K562 (cell line): ENCODE results near the gene SLC36A1. TPM values are rescaled to one million over a fixed set of nuclear protein-coding genes. Genes with fewer than 3 reads are reported as not detected.
A peak's percentile ranks its signal among the peaks of the same experiment; 100 is the strongest.

Experiments
- CXXC5 ChIP-seq: fragments of 250-450 bp; sonication (Bioruptor Pico); IDR thresholded peaks from 2 replicates; pipeline ENCODE4 v1.8.0; 2022; ENCODE audit warnings: inconsistent platforms, mild to moderate bottlenecking, moderate library complexity
- JUND ChIP-seq, 2 experiments: IDR thresholded peaks; 2 replicates in 1 of 2; 3 replicates in 1 of 2; pipeline ENCODE4 v1.6.1; 2011; ENCODE audit warnings: borderline replicate concordance in 2 of 2, low read depth in 2 of 2, low read length in 2 of 2, improper control_type of control experiment in 1 of 2, missing biosample characterization in 1 of 2, missing genetic modification characterization in 1 of 2, missing genetic modification reagents in 1 of 2
- ZNF24 ChIP-seq: fragments of 450-650 bp; IDR thresholded peaks from 2 replicates; pipeline ENCODE4 v1.6.1; 2016
- ZNF316 ChIP-seq: fragments of 450-650 bp; IDR thresholded peaks from 2 replicates; pipeline ENCODE4 v1.6.1; 2016
- ZNF445 ChIP-seq: fragments of 250-450 bp; sonication (Bioruptor Pico); IDR thresholded peaks from 2 replicates; pipeline ENCODE4 v1.4.0; 2020; ENCODE audit warnings: low read depth, mild to moderate bottlenecking, moderate library complexity
- ZNF780A ChIP-seq: fragments of 250-450 bp; sonication (Bioruptor Pico); IDR thresholded peaks from 2 replicates; pipeline ENCODE4 v1.5.0; 2021; ENCODE audit warnings: mild to moderate bottlenecking
- polyA plus RNA-seq, 8 experiments: library from polyadenylated mRNA; depleted of rRNA in 4 of 8; stranded (reverse) in 5 of 8; unstranded in 3 of 8; fragments of >200 nt; fragmentation: Nextera tagmentation in 2 of 8; fragmentation: Illumina TruSeq in 1 of 8; extraction: Ambion mirVana in 2 of 8; extraction: Trizol in 1 of 8; gene quantifications; 2 replicates each; pipeline versions ENCODE4 v1.2.1 to v1.2.3, GENCODE V29; 2011 to 2014; ENCODE audit warnings: inconsistent platforms in 1 of 8, missing spikeins in 1 of 8
- total RNA-seq, 7 experiments: library from RNA; depleted of rRNA in 6 of 7; stranded (reverse); fragments of >200 nt in 6 of 7; fragmentation: Illumina TruSeq in 2 of 7; extraction: Trizol in 2 of 7; gene quantifications; 2 replicates each; pipeline versions ENCODE4 v1.2.1 to v1.2.3, GENCODE V29; 2011 to 2021; ENCODE audit warnings: low replicate concordance in 1 of 7
- TF ChIP-seq, protein P1 (sequence below): fragments of 250-450 bp; sonication (Bioruptor Pico); IDR thresholded peaks from 2 replicates; pipeline ENCODE4 v1.5.0; 2021
- TF ChIP-seq, protein P2 (sequence below): fragments of 450-650 bp; IDR thresholded peaks from 2 replicates; pipeline ENCODE4 v1.7.1; 2018; ENCODE audit warnings: mild to moderate bottlenecking, low read depth; ENCODE audit not compliant: partially characterized antibody
- TF ChIP-seq, protein P3 (sequence below): fragments of 450-650 bp; conservative IDR thresholded peaks from 2 replicates; pipeline ENCODE4 v1.6.1; 2016; ENCODE audit warnings: missing genetic modification characterization, low read depth, mild to moderate bottlenecking, missing compliant biosample characterization, moderate library complexity
- TF ChIP-seq, protein P4 (sequence below), 2 experiments: fragments of 450-650 bp in 1 of 2; sonication (generic) in 1 of 2; formaldehyde crosslinking in 1 of 2; IDR thresholded peaks; 2 replicates each; pipeline versions ENCODE4 v1.7.1 to v1.9.0; 2016 to 2022; ENCODE audit warnings: inconsistent platforms in 1 of 2, mild to moderate bottlenecking in 1 of 2, missing genetic modification reagents in 1 of 2

The SLC36A1 gene
- total and polyA plus RNA-seq, 9 of the 15 experiments (the other 6 are each of a cell fraction or from before 2014, with no cell fraction given) = 1.6 to 8.4 (median 4.6) TPM

DNA sequence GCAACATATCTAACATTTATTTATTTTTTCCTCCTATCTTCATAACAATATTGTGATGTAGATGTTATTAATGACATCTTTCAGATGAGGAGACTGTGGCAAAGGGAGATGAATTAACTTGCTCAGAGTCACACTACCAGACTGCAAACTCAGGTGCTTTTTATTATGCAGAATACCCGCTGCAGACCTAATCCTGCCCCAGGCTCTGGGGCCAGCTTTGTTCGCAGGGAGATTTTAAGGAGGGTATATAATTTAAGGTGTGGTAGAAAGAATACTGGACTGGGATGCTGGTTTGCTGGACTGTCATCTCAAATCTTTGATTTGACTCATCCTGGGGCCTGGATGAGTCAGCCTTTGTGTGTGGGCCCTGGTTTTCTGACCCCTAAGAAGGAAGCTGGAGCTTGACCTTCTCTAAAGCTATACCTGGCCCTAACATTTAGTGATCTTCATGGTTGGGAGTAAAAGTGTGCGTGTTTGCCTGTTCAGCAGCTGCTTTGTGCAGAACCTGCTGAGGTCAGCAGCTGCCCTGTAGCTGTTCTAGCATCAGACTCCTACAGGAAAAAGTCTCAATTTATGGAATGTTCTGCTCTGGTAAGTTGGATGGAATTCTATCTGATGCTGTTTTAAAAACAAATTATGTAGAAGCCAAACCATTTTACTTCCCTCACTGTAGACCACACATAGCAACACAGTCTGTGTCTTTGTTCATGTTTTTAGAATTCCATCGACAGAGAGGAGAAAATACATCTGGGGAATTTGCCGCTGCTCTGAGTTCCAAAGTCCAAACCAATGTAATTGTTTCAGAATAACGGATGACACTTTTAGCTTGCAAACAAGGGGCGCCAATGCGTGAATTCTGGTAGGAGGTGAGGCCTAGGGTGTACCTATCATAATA lies 4.5 kb downstream of the SLC36A1 start (continued):
- TF ChIP-seq, protein P1, sequence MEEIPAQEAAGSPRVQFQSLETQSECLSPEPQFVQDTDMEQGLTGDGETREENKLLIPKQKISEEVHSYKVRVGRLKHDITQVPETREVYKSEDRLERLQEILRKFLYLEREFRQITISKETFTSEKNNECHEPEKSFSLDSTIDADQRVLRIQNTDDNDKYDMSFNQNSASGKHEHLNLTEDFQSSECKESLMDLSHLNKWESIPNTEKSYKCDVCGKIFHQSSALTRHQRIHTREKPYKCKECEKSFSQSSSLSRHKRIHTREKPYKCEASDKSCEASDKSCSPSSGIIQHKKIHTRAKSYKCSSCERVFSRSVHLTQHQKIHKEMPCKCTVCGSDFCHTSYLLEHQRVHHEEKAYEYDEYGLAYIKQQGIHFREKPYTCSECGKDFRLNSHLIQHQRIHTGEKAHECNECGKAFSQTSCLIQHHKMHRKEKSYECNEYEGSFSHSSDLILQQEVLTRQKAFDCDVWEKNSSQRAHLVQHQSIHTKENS (CRISPR knock-in tag) = no peak
- TF ChIP-seq, protein P2, sequence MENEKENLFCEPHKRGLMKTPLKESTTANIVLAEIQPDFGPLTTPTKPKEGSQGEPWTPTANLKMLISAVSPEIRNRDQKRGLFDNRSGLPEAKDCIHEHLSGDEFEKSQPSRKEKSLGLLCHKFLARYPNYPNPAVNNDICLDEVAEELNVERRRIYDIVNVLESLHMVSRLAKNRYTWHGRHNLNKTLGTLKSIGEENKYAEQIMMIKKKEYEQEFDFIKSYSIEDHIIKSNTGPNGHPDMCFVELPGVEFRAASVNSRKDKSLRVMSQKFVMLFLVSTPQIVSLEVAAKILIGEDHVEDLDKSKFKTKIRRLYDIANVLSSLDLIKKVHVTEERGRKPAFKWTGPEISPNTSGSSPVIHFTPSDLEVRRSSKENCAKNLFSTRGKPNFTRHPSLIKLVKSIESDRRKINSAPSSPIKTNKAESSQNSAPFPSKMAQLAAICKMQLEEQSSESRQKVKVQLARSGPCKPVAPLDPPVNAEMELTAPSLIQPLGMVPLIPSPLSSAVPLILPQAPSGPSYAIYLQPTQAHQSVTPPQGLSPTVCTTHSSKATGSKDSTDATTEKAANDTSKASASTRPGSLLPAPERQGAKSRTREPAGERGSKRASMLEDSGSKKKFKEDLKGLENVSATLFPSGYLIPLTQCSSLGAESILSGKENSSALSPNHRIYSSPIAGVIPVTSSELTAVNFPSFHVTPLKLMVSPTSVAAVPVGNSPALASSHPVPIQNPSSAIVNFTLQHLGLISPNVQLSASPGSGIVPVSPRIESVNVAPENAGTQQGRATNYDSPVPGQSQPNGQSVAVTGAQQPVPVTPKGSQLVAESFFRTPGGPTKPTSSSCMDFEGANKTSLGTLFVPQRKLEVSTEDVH = no peak
- TF ChIP-seq, protein P3, sequence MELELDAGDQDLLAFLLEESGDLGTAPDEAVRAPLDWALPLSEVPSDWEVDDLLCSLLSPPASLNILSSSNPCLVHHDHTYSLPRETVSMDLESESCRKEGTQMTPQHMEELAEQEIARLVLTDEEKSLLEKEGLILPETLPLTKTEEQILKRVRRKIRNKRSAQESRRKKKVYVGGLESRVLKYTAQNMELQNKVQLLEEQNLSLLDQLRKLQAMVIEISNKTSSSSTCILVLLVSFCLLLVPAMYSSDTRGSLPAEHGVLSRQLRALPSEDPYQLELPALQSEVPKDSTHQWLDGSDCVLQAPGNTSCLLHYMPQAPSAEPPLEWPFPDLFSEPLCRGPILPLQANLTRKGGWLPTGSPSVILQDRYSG = no peak
- TF ChIP-seq, protein P4, sequence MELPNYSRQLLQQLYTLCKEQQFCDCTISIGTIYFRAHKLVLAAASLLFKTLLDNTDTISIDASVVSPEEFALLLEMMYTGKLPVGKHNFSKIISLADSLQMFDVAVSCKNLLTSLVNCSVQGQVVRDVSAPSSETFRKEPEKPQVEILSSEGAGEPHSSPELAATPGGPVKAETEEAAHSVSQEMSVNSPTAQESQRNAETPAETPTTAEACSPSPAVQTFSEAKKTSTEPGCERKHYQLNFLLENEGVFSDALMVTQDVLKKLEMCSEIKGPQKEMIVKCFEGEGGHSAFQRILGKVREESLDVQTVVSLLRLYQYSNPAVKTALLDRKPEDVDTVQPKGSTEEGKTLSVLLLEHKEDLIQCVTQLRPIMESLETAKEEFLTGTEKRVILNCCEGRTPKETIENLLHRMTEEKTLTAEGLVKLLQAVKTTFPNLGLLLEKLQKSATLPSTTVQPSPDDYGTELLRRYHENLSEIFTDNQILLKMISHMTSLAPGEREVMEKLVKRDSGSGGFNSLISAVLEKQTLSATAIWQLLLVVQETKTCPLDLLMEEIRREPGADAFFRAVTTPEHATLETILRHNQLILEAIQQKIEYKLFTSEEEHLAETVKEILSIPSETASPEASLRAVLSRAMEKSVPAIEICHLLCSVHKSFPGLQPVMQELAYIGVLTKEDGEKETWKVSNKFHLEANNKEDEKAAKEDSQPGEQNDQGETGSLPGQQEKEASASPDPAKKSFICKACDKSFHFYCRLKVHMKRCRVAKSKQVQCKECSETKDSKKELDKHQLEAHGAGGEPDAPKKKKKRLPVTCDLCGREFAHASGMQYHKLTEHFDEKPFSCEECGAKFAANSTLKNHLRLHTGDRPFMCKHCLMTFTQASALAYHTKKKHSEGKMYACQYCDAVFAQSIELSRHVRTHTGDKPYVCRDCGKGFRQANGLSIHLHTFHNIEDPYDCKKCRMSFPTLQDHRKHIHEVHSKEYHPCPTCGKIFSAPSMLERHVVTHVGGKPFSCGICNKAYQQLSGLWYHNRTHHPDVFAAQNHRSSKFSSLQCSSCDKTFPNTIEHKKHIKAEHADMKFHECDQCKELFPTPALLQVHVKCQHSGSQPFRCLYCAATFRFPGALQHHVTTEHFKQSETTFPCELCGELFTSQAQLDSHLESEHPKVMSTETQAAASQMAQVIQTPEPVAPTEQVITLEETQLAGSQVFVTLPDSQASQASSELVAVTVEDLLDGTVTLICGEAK (IDR thresholded peaks at IDR 0.05) = no peak
- TF ChIP-seq, protein P4 (CRISPR knock-in tag; IDR thresholded peaks at IDR 0.05) = no peak
- TF ChIP-seq JUND (IDR thresholded peaks at IDR 0.05; ENCODE audit: borderline replicate concordance, low read depth, low read length) = peak; percentile 75; the same call in 1 of the 2 replicates
- peak; percentile 39; the same call in 1 of the 3 replicates for TF ChIP-seq JUND (tag; IDR thresholded peaks at IDR 0.05; ENCODE audit: borderline replicate concordance, low read depth, low read length)
- TF ChIP-seq CXXC5 (CRISPR knock-in tag) = no peak
- TF ChIP-seq ZNF780A (CRISPR knock-in tag) = no peak
- no peak for TF ChIP-seq ZNF445 (CRISPR knock-in tag)
- no peak for TF ChIP-seq ZNF24
- TF ChIP-seq ZNF316 = 0 out of 2 replicates have a peak, but pooled peaks have one; percentile 22
